HUES48 (cell line): ENCODE measurements around the gene CRYGA.
A peak's percentile ranks its signal among the peaks of the same experiment; 100 is the strongest.
"Not testable (repeated sequence)": the region's sequence is repeated elsewhere in the genome, so short reads cannot be mapped to it uniquely, and the experiment has no call there.

ENCODE experiments used
- H3K27ac ChIP-seq: one replicate; pipeline ENCODE4 v1.7.0; 2013; ENCODE audit warnings: low read depth, low read length, inconsistent platforms
- H3K27me3 ChIP-seq: 2 replicates; pipeline ENCODE4 v1.6.1; 2013; ENCODE audit warnings: mild to moderate bottlenecking, low read length; ENCODE audit not compliant: control insufficient read depth, insufficient read depth
- H3K36me3 ChIP-seq: 2 replicates; pipeline ENCODE4 v1.6.1; 2013; ENCODE audit warnings: low read length; ENCODE audit not compliant: control insufficient read depth, insufficient read depth
- H3K4me1 ChIP-seq: 2 replicates; pipeline ENCODE4 v1.6.1; 2013; ENCODE audit warnings: mild to moderate bottlenecking, low read length; ENCODE audit not compliant: control insufficient read depth, insufficient read depth
- H3K4me3 ChIP-seq: 2 replicates; pipeline ENCODE4 v1.5.1; 2013; ENCODE audit warnings: mild to moderate bottlenecking, low read depth, low read length
- H3K9ac ChIP-seq: 2 replicates; pipeline ENCODE4 v1.6.1; 2013; ENCODE audit warnings: mild to moderate bottlenecking, low read depth, low read length, moderate library complexity
- H3K9me3 ChIP-seq: 2 replicates; pipeline ENCODE4 v1.6.1; 2013; ENCODE audit warnings: low read length; ENCODE audit not compliant: control insufficient read depth, insufficient read depth

Gene CRYGA

DNA sequence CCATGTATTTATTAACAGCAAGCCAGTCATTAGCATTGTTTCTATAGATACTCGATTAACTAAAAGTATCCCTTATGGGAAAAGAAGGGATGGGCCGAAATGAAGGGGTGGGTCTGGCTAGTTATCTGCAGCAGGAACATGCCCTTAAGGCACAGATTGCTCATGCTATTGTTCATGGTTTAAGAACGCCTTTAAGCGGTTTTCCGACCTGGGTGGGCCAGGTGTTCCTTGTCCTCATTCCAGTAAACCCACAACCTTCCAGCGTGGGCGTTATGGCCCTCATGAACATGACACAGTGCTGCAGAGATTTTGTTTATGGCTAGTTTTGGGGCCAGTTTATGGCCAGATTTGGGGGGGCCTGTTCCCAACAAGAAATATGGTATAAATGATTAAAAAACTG lies 25.1 kb downstream of the CRYGA start:
- H3K4me3 ChIP-seq, H3K27ac ChIP-seq, H3K27me3 ChIP-seq, H3K36me3 ChIP-seq, H3K9ac ChIP-seq, H3K9me3 ChIP-seq: not testable (repeated sequence)
- H3K4me1 ChIP-seq, result peaks cover 12% of the 10 kb centered on the region; the same call in 1 of the 2 replicates

DNA sequence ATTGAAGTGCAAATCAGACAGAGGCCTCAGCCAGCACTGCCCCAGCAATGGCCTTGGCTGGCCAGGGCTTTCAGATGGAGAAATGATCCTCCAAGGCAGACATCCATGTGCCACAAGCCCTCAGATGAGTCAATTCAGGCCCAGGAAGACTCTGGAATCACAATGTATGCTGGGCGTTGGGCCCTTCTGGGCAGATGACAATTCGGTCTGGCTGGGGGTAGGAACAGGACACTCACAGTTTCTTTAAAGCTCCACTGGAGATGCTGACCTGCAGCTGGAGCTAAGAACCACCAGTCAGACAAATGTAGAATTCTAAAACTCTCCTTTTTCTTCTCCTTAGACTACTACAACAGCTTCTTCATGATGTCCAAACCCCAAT lies 26.7 kb downstream of the CRYGA start:
- Histone ChIP-seq H3K27me3 (no peaks in the 10 kb centered on the region), H3K9me3 (peaks cover 6% of the 10 kb centered on the region; the same call in 1 of the 2 replicates), H3K27ac (no peak overlapping the region), H3K4me1 (no peaks in the 10 kb centered on the region), H3K9ac (no peak overlapping the region), H3K36me3 (no peaks in the 10 kb centered on the region), H3K4me3 (no peak overlapping the region)

DNA sequence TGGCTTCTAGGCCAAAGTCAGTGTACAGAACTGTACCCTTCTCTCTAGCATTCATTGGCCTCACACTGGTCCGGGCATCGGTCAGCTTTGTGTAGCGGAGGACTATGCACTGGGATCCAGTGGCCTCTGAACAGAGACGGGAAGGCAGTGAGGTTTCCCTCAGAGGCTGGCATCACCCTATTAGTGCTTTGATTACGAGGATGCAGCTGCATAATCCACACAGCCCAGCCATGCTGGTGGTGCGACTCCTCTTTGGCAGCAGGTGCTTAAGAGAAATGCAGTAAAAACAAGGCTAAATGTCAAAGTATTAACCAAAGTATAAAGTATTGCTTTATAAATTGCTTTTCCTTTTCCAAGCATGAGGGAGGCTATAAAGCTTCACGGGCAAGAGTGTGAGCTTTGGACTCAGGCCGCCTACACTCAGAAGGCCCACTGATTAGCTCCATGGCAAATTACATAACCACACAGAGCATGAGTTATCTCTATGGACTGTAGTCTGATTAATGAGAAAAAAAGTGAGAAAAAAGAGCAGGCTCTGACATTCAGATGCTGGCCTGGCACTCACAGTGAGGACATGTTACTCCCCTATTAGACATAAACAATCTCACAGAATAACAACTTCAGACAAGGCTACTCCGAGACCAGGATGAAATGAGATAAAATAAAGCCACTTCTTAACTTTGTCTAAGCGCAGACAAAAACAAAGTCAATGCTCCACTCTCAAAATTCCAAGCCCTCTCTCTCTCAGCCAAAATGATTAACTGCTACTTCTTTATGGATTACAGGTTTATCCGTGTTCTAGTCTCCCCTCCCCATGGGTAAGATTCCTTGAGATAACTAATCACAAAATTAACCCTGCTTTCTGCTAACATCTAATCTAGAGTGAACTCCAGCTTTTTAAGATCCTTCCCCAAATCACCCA lies 27.3 kb downstream of the CRYGA start:
- Histone ChIP-seq H3K4me1 (no peaks in the 10 kb centered on the region), H3K9ac (no peak overlapping the region), H3K36me3 (no peaks in the 10 kb centered on the region), H3K4me3 (no peak overlapping the region), H3K27ac (no peak overlapping the region), H3K9me3 (peaks cover 6% of the 10 kb centered on the region; the same call in 1 of the 2 replicates), H3K27me3 (no peaks in the 10 kb centered on the region)

DNA sequence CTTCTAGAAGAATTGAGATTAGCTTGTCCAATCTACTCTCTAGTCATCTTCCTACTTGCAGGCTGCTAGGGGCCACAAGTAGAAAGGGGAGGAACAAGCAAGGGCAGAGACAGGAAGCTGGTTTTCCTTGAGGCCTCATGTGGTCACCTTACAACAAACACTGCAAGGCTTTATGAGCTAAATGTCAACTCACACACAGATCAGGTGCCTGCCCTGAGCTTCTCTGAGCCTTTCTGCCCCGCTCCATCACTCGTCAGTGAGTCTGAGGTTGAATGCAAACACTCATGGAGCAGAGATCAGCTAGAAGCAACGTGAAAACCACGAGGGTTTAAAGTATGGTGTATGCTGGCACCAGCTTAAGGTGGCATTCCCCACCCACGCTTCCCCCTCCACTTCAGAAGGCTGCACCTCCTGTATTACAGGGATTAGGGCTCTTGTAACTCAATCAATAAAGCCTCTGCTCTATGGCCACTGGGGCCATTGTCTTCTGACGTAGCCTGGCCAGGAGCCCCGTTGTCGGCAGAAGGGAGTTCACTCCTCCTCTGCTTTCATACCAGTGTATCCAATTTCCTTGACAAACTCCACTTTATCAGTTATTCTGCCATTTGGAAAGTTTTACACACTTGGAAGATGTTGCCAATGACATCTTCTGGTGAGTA lies 28.3 kb downstream of the CRYGA start:
- peaks cover 6% of the 10 kb centered on the region; the same call in 1 of the 2 replicates for H3K9me3 ChIP-seq
- H3K4me1 ChIP-seq, result no peaks in the 10 kb centered on the region
- no peak overlapping the region for H3K4me3 ChIP-seq
- H3K27ac ChIP-seq, result no peak overlapping the region
- no peaks in the 10 kb centered on the region for H3K27me3 ChIP-seq
- H3K36me3 ChIP-seq, result no peaks in the 10 kb centered on the region
- H3K9ac ChIP-seq, result no peak overlapping the region

DNA sequence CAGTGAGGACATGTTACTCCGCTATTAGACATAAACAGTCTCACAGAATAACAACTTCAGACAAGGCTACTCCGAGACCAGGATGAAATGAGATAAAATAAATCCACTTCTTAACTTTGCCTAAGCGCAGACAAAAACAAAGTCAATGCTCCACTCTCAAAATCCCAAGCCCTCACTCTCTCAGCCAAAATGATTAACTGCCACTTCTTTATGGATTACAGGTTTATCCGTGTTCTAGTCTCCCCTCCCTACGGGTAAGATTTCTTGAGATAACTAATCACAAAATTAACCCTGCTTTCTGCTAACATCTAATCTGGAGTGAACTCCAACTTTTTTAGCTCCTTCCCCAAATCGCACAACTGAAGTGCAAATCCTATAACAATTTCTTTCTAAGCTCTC lies 32.7 kb downstream of the CRYGA start:
- Histone ChIP-seq H3K9me3 (no peaks in the 10 kb centered on the region), H3K9ac (no peak overlapping the region), H3K27ac (no peak overlapping the region)

DNA sequence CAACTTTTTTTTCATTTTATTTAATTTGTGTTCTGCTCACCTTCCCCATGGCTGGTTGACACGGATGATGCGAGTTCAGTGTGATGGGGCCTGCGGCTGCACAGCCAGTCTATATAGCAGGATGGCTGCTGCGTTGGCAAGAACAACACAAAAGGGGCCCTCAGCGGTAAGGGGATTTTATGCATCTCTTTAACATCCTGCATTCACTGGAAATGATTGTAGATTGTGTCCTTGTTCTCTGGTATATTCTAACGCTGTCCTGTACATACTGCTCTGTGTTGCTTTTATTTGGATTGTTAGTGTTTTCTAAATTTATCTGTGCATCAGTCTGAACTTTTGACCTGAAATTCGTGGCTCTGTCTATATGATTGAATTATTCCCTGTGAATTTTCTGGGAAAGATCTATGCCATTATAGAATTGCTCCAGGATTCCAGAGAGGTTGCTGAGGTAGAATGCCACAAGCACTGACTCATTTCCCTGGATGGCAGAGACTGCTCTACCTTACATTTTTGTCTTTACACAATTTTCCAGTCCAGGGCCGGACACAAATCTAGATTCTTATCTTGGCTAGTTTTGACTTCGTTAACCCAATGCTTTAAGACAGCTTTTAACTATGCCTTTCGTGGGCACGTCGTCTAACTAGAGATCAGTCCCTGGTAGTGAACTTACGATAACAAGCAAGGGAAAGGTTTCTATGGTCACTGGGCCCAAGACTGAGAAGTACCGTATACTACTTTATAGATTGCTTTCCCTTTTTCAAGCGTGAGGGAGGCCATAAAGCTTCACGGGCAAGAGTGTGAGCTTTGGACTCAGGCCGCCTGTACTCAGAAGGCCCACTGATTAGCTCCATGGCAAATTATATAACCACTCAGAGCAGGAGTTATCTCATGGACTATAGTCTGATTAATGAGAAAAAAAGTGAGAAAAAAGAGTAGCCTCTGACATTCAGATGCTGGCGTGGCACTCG lies 33.4 kb downstream of the CRYGA start, which contains the start of gene CRYGC:
CRYGC (minus strand) TSS at position 85 of the 968 bp plus-strand sequence; CDS start at position 49, 36 bp downstream.
- H3K9ac ChIP-seq, result no peak within 1 kb of the TSS

More for the DNA sequence above, 32.7 kb downstream of the CRYGA start:
- H3K36me3 ChIP-seq, result no peaks in the 10 kb centered on the region
- no peak overlapping the region for H3K4me3 ChIP-seq
- H3K4me1 ChIP-seq, result no peaks in the 10 kb centered on the region
- no peaks in the 10 kb centered on the region for H3K27me3 ChIP-seq

DNA sequence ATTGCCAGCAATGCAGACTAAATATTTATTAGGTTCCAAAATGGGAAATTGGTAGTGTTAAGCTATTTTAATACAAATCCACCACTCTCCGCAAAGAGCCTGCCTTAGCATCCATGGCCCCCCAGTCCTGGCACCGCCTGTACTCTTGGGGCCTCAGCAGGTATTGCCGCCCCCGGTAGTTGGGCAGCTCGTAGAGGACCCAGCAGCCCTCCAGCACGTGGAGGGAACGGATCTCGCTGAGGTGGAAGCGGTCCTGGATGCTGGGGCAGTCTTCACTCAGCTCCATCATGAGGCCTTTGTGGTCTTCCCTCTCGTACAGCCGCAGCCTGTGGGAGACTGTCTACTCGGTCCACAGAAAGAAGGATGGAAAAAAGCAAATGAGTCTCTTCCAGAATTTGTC lies 35.3 kb downstream of the CRYGA start:
- H3K4me1 ChIP-seq, result peaks cover 4% of the 10 kb centered on the region; the same call in 1 of the 2 replicates
- no peaks in the 10 kb centered on the region for H3K36me3 ChIP-seq
- no peak overlapping the region for H3K4me3 ChIP-seq
- no peaks in the 10 kb centered on the region for H3K9me3 ChIP-seq
- no peaks in the 10 kb centered on the region for H3K27me3 ChIP-seq
- no peak overlapping the region for H3K9ac ChIP-seq
- H3K27ac ChIP-seq, result no peak overlapping the region

More for the DNA sequence above, 33.4 kb downstream of the CRYGA start, which contains the start of gene CRYGC:
- no peak within 1 kb of the TSS for H3K27ac ChIP-seq
- H3K9me3 ChIP-seq, result no peaks in the 10 kb centered on the region
- no peaks in the 10 kb centered on the region for H3K4me1 ChIP-seq
- no peaks in the 10 kb centered on the region for H3K36me3 ChIP-seq
- H3K27me3 ChIP-seq, result no peaks in the 10 kb centered on the region
- no peak within 1 kb of the TSS for H3K4me3 ChIP-seq

DNA sequence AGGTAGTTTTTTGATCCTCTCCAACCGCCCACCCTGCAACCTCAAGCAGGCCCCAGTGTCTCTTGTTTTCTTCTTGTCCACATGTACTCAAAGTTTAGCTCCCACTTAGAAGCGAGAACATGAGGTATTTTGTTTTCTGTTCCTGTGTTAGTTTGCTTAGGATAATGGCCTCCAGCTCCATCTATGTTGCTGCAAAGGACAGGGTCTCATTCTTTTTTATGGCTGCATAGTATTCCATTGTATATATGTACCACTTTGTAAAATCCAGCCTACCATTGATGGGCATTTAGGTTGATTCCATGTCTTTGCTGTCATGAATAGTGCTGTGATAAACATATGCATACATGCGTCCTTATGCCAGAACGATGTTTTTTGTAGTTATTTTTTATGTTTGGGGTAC lies 36.3 kb downstream of the CRYGA start:
- peaks cover 4% of the 10 kb centered on the region; the same call in 1 of the 2 replicates for H3K4me1 ChIP-seq
- H3K27me3 ChIP-seq, result no peaks in the 10 kb centered on the region
- H3K9me3 ChIP-seq, result no peaks in the 10 kb centered on the region
- H3K4me3 ChIP-seq, result no peak overlapping the region
- H3K36me3 ChIP-seq, result no peaks in the 10 kb centered on the region
- no peak overlapping the region for H3K9ac ChIP-seq
- no peak overlapping the region for H3K27ac ChIP-seq

DNA sequence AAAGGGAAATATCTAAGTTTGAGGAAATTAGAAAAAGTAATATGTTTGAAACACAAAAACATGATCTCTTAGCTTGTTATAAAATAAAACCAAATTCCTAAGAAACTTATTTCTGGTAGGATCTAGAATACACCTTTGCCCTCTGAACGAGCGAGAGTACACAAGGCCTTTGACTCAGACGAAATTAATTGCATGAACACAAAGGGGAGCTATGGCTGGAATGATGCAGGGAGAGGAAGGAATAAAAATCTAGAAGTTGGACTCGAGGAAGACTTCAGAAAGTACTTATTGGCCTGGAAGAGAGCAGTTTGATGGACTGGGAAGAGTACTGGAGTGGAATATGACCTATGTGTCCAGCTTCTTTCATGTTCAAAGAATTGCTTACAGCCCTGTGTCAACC lies 38.1 kb downstream of the CRYGA start:
- Histone ChIP-seq H3K9me3 (no peaks in the 10 kb centered on the region), H3K9ac (no peak overlapping the region), H3K27me3 (no peaks in the 10 kb centered on the region), H3K4me1 (peaks cover 4% of the 10 kb centered on the region; the same call in 1 of the 2 replicates), H3K4me3 (no peak overlapping the region), H3K27ac (no peak overlapping the region), H3K36me3 (no peaks in the 10 kb centered on the region)

DNA sequence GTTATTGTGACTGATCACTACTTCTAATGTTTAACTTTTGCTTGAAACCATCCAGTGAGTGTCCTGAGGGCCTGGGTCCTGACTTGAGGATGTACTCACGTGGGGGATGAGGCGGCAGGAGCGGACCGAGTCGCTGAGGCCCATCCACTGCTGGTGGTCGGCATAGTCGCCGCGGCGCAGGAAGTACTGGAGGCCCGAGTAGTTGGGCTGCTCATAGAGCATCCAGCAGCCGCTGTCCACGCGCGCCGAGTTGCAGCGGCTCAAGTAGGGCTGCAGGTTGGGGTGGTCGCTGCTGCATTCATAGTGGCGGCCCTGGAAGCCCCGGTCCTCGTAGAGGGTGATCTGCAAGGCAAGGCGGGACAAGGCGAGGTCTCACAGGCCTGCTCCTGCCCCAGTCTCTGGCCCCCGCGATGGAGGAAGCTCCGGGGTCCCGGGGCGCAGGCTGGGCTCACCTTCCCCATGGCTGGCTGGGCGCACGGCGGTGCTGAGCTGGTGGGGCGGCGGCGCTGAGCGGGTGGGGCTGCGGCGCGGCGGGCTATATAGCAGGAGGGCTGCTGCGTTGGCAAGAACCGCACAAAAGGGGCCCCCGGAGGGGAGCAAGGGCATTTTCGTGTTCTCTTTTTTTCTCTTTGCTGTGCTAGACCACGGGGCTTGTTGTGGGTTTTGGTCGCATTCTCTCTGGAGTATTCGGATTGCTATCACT lies 39.2 kb downstream of the CRYGA start, which contains the start of gene CRYGD:
CRYGD (minus strand) TSS at position 512 of the 703 bp plus-strand sequence; CDS start at position 461, 51 bp downstream.
- not testable (repeated sequence) for H3K27ac ChIP-seq, H3K9ac ChIP-seq, H3K36me3 ChIP-seq, H3K4me1 ChIP-seq, H3K9me3 ChIP-seq, H3K27me3 ChIP-seq
- H3K4me3 ChIP-seq, result peak within 1 kb of the TSS; percentile 46
